IPS-NIHi11 (cell line): ENCODE measurements around the gene GPR4.
A peak's percentile ranks its signal among the peaks of the same experiment; 100 is the strongest.

ENCODE experiments used
- DNase-seq: peaks from one replicate; pipeline ENCODE4 v3.0.0; 2012; ENCODE audit warnings: mixed read lengths, low spot score

The GPR4 gene

GRCh38 chr19:45547965-45548609 lies 53.9 kb downstream of the GPR4 start:
- peak; percentile 41 for DNase-seq

GRCh38 chr19:45547211-45547770 lies 54.7 kb downstream of the GPR4 start:
- DNase-seq = no peak

GRCh38 chr19:45542234-45542668 lies 59.8 kb downstream of the GPR4 start:
- no peak for DNase-seq
